DND-41 (cell line): ENCODE results near the gene KDM5A.

Source experiments
- ATAC-seq: fragments of 200-7000 bp; cut with Tn5 transposase; 3 replicates; pipeline ENCODE4 v1.9.1; 2021; ENCODE audit warnings: low read depth; ENCODE audit not compliant: insufficient read depth
- DNase-seq: peaks from one replicate; pipeline ENCODE4 v3.0.0-alpha.2; 2020
- H2AFZ ChIP-seq: 2 replicates; pipeline ENCODE4 v1.6.0; 2012; ENCODE audit warnings: low read depth, low read length
- H3K27ac ChIP-seq: 2 replicates; pipeline ENCODE4 v1.5.1; 2012; ENCODE audit warnings: low read length, inconsistent platforms
- H3K27me3 ChIP-seq: fragments of 200-600 bp; sonication (generic); 2 replicates; pipeline ENCODE4 v1.6.0; 2012; ENCODE audit warnings: low read length, mild to moderate bottlenecking, inconsistent platforms; ENCODE audit not compliant: insufficient read depth, poor library complexity
- H3K36me3 ChIP-seq: 2 replicates; pipeline ENCODE4 v1.5.1; 2012; ENCODE audit warnings: low read length, inconsistent platforms; ENCODE audit not compliant: insufficient read depth
- H3K4me1 ChIP-seq: 2 replicates; pipeline ENCODE4 v1.5.1; 2012; ENCODE audit warnings: mild to moderate bottlenecking, low read length; ENCODE audit not compliant: insufficient read depth
- H3K4me2 ChIP-seq: 2 replicates; pipeline ENCODE4 v1.6.0; 2012; ENCODE audit warnings: mild to moderate bottlenecking, moderate library complexity, low read length, inconsistent platforms; ENCODE audit not compliant: insufficient read depth
- H3K4me3 ChIP-seq, 2 experiments: fragments of 200-600 bp in 1 of 2; shearing (Covaris generic) in 1 of 2; 2 replicates each; pipeline ENCODE4 v1.5.1; 2012 to 2016; ENCODE audit warnings: inconsistent platforms in 2 of 2, low read length in 2 of 2, mild to moderate bottlenecking in 2 of 2, low read depth in 1 of 2, moderate library complexity in 1 of 2
- H3K79me2 ChIP-seq: 2 replicates; pipeline ENCODE4 v1.6.0; 2012; ENCODE audit warnings: low read length, inconsistent platforms; ENCODE audit not compliant: insufficient read depth
- H3K9ac ChIP-seq: 2 replicates; pipeline ENCODE4 v1.6.0; 2012; ENCODE audit warnings: low read depth, mild to moderate bottlenecking, inconsistent platforms, low read length, moderate library complexity
- H3K9me3 ChIP-seq: 2 replicates; pipeline ENCODE4 v1.5.1; 2012; ENCODE audit warnings: low read length, moderate library complexity, mild to moderate bottlenecking, inconsistent platforms; ENCODE audit not compliant: insufficient read depth, severe bottlenecking
- H4K20me1 ChIP-seq: 2 replicates; pipeline ENCODE4 v1.6.0; 2012; ENCODE audit warnings: low read length; ENCODE audit not compliant: insufficient read depth
- CTCF ChIP-seq: IDR thresholded peaks from 2 replicates; pipeline ENCODE4 v1.5.1; 2012; ENCODE audit warnings: borderline replicate concordance, low read length, moderate library complexity, mild to moderate bottlenecking; ENCODE audit not compliant: poor library complexity, severe bottlenecking; ENCODE audit errors: extremely low read depth
- EZH2 ChIP-seq: IDR thresholded peaks from 3 replicates; pipeline ENCODE4 v1.6.1; 2012; ENCODE audit warnings: borderline replicate concordance, low read depth, mild to moderate bottlenecking, moderate library complexity, low read length, inconsistent platforms; ENCODE audit not compliant: severe bottlenecking

KDM5A gene

GRCh38 chr12:295132-295531, 94.0 kb downstream of the KDM5A start:
- Histone ChIP-seq H3K4me1 (no peaks in the 10 kb centered on the region), H4K20me1 (no peaks in the 10 kb centered on the region; the same call in 1 of the 2 replicates), H3K9me3 (no peaks in the 10 kb centered on the region), H3K79me2 (peaks cover 9% of the 10 kb centered on the region), H3K27me3 (no peaks in the 10 kb centered on the region), H3K4me2 (no peak overlapping the region), H2AFZ (no peak overlapping the region), H3K9ac (no peak overlapping the region), H3K27ac (no peak overlapping the region), H3K36me3 (peaks cover 85% of the 10 kb centered on the region), H3K4me3 (no peak overlapping the region)
- no peak for ATAC-seq
- no peak for DNase-seq
- TF ChIP-seq EZH2 (no peak), CTCF (no peak)

GRCh38 chr12:293199-293598, 95.9 kb downstream of the KDM5A start:
- peaks cover 88% of the 10 kb centered on the region for H3K36me3 ChIP-seq
- no peak overlapping the region for H3K27ac ChIP-seq
- H3K27me3 ChIP-seq: no peaks in the 10 kb centered on the region
- H3K9me3 ChIP-seq: no peaks in the 10 kb centered on the region
- H3K9ac ChIP-seq: no peak overlapping the region
- ATAC-seq (no peak), DNase-seq (no peak)
- H4K20me1 ChIP-seq: no peaks in the 10 kb centered on the region; the same call in 1 of the 2 replicates
- no peak for TF ChIP-seq CTCF
- TF ChIP-seq EZH2: no peak
- no peak overlapping the region for H2AFZ ChIP-seq
- H3K4me3 ChIP-seq: no peak overlapping the region
- no peaks in the 10 kb centered on the region for H3K4me1 ChIP-seq
- H3K79me2 ChIP-seq: peaks cover 3% of the 10 kb centered on the region; the same call in 1 of the 2 replicates
- no peak overlapping the region for H3K4me2 ChIP-seq

- no peak for ATAC-seq
- H3K4me1 ChIP-seq: no peaks in the 10 kb centered on the region
- no peak overlapping the region for H2AFZ ChIP-seq
- H3K4me3 ChIP-seq: no peak overlapping the region
- H3K27ac ChIP-seq: no peak overlapping the region
- H3K79me2 ChIP-seq: 0 out of 2 replicates have a peak, but pooled peaks cover 2% of the 10 kb centered on the region
- no peak for TF ChIP-seq EZH2
- TF ChIP-seq CTCF: no peak
- H3K9ac ChIP-seq: no peak overlapping the region
- H3K27me3 ChIP-seq: no peaks in the 10 kb centered on the region
- no peak overlapping the region for H3K4me2 ChIP-seq
- H4K20me1 ChIP-seq: no peaks in the 10 kb centered on the region; the same call in 1 of the 2 replicates
- no peak for DNase-seq
- peaks cover 88% of the 10 kb centered on the region for H3K36me3 ChIP-seq
- H3K9me3 ChIP-seq: no peaks in the 10 kb centered on the region
These were observed 96.9 kb downstream of the KDM5A start for GRCh38 chr12:292186-292585.
